GM21390 (cell line): ENCODE results near the gene SPAG7.

Experiments used
- ATAC-seq: cut with Tn5 transposase; IDR thresholded peaks from one replicate; pipeline ENCODE4 v1.9.1; 2021; ENCODE audit not compliant: unreplicated experiment

SPAG7 gene

DNA sequence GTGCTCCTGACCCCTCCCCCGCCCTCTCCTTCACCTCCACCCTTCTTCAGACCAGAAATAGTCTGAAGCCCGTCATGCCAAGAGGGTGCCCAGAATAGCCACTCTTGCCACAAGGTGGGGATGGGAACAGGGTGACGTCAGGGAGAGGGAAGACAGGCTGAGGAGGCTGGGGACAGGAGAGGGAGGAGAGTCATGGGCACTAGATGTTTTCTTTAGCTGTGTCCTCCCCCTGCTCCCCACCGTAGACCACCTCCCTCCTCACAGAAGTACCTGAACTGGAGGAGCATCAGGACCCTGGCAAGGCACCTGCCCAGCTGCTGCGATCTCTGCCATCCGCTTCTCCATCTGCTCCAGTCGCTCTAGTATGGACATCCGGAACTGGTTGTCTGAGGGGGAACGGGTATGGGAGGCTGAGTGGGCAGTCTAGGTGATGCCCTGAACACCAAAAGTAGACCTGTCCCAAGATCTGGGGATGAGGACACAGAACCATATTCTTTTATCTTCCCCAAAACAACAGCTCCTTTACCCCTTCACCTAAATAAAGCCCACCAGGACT, 6.6 kb upstream of the SPAG7 start:
- no peak for ATAC-seq

DNA sequence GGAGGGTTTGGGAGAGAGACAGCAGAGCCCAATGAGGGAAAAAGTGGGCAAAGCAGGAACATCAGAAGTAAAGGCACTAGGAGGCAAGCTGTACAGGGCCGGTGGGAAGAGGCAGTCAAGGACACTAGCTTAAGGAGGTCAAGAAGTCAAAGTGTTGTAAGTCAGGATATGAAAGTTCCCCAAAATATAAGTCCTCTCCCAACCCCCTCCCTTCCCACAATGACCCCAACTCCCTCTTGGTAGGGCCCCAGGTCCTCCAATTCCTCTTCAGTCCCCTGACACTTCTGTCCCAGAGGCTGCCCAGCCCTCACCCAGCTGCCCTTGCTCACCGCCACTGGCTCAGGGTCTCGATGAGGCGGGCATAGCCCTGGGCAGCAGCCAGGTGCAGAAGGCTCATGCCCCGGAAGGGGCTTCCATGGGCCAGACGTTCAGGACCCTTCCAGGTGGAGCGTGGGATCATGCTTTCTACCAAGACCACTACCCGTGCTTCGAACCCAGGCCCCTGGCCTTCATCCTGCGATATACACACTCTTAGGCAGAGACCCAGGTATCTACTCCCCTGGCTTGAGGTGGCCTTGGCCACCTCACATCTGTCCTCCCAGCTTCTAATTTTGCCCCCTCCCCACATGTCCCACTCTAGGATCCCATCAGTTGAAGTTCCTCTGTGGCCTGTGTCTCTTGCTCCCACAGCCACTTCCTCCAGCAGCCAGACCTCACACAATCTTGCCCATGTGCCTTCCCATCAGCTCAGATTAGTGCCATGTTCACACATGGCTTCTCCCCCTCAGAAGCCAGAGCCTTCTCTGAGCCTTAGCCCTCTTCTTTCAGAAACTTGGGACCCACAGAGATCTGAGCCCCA, 5.9 kb upstream of the SPAG7 start:
- ATAC-seq = no peak

DNA sequence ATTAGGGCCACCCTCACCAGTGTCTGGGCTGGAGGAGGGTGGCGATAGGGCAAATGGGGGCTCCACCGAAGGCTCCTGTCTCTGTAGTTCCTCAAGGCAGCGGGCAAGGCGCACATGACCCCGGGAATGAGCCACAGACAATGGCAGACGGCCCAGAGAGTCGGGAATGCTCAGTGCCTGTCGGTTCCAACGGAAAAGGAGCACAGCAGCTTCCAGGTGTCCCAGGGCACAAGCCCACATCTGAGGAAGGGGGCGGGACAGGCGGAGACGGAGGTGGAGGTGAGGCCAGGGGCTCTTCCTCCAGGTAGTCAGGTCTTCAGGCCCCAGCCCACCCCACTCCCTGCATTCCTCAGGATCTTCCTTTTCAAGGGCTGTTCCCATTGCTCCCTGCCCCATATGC, 5.1 kb upstream of the SPAG7 start:
- ATAC-seq = no peak

DNA sequence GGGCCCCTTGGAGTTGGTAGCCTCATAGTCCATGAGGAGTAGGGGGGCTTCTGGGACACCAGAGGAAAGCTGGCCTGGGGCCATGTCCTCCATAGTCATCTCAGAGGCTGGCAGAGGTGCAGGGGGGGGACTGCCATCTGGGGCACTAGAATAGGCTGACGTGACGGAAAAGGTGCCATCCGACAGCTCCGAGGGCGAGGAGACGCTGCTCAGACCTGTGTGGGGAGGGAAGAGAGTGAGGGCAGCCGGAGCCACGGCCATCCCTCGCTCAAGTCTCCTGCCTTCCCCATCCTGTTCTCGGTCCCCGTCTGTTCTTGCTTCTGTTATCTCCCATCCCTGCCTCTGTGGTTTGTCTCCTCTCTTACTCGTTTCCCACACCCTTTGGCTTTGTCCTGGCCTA, 4.7 kb upstream of the SPAG7 start:
- no peak for ATAC-seq

DNA sequence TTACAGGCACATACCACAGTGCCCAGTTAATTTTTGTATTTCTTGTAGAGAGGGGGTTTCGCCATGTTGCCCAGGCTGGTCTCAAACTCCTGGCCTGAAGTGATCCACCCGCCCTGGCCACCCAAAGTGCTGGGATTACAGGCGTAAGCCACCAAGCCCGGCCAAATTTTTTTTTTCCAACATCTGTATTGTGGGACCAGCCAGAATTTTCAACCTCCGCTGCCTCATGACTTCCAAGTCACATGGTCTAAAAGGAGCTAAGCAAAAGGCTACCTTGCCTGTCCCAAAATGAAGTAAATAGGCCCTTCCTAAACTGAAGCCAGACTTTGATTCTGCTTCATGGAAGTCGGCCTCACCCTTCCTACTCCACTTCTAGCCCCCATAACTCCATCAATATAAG, 4.2 kb upstream of the SPAG7 start:
- ATAC-seq = no peak

DNA sequence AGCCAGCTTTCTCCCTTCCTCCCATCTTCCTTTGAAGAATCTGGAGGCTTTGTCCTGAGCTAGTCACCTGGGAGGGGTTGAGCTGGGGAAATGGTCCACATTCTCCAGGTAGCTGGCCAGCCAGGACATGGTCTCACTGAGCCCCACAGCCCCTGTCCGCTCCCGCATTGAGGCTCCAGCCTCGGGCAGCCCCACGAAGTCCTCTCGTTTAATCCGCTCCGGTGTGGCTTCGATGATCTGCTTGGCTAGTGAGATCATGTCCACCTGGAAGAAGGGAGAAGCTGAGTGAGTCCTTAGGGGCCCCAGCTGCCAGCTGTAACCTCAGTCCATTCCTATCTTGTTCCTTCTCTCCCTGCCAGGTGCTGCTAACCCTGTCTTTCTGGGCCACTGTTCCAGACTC, 2.7 kb upstream of the SPAG7 start:
- no peak for ATAC-seq

DNA sequence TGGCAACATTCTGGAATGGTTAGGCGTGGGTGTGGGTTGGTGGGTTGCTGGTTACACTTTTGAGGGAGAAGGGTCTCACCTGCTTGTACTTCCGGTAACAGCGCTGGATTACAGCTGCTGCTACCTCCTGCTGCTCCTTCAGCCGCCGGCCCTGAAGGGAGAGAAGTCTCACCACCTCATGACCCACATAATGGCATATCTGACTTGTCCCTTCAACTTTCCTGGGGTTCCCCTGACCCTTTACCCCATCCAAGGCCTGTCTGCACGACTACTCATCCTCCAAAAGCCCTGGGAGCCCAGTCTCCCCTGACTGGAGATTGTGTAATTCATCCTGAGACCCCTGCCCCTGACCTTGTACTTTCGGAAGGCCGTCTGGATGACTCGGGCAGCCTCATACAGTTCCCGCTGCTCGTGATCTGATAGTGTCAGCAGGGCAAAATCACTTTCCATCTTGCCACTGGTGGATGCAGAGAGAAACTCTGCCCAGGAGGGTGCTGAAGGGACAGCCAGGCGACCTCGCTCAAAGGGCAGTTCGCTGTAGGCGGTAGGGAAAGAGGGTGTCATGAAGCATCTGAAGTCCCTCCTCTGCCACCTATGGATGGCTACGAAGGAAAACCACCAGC, 2.0 kb upstream of the SPAG7 start:
- ATAC-seq = no peak

DNA sequence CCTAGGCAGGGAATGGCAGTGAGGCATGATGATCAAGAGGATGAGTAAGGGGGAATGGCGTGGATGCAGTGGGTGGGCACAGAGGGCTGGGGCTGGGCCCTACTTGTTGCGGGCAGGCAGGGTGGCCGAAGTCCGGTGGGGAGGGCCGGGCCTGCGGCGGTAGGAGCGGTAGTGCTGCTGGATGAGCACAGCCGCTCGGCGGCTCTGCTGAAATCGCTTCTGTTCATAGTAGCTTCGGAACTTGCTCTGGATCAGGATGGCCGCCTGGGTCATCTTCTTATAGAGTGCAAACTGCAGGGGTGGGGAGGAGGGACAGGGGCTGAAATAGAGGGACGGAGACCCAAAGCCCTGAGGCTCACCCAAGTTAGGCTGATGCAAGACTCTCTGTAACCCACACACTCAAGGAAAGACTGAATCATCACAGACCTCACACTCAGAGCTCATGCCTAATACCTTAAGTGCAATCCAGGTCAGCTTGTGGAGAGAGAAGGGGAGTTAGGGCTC, 1.5 kb upstream of the SPAG7 start:
- ATAC-seq = no peak

DNA sequence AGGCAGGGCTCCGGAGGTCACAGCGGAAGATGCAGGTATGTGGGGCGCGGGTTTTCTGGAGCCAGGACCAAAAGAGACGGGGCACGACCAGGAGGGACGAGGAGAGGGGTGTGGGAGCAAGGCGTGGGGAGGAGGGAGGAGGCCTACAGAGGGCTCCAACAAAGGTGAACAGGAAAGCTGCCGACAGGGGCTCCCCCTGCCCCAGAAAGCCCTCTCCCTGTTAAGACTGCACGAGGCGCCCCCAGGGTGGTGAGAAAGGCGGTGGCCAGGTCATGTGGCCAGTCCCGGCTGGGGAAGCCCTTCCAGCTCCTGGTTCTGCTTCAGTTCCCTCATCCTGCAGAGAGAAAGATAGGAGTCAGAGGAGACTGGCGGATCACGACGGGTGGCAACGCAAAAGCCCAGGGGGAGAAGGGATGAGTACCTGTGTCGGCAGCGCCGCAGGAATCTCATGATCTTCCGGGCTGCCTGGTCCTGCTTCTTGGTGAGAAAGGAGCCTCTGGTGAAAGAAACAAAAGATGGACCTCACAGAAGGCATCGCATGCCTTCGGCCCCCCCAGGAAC, 949 bp upstream of the SPAG7 start:
- no peak for ATAC-seq

DNA sequence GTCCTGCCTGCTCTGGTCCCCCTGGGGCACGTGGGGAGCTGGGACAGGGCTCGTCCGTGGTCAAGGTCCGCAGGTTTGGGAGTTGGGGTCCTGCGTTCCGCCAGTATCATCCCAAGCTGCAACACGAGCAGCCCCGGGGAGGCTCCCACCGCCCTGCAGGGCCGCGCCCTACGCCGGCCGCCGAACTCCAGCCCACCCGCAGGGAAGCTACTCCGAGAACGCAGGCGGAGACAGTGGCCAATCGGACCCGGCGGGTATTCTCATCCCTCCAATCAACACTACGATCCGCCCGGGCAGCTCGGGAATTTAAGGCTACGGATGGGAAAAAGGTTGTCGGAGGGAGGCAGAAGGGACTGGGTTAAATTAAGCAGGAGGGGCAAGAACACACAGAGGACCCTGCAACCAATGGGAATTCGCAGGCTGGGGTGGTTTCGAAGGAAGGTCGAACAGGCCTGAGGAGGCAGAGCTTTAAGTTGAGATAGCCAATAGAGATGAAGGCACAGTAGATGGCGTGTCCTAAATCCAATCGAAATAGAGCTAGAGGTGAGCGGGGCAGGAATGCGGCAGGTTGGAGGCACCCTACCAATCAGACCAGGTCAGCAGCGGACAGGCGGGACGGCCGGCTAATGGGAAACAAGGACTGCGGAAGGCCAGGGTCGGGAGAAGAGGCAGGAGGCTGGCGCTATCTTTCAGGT, 626 bp downstream of the SPAG7 start:
- peak; percentile 74 for ATAC-seq

DNA sequence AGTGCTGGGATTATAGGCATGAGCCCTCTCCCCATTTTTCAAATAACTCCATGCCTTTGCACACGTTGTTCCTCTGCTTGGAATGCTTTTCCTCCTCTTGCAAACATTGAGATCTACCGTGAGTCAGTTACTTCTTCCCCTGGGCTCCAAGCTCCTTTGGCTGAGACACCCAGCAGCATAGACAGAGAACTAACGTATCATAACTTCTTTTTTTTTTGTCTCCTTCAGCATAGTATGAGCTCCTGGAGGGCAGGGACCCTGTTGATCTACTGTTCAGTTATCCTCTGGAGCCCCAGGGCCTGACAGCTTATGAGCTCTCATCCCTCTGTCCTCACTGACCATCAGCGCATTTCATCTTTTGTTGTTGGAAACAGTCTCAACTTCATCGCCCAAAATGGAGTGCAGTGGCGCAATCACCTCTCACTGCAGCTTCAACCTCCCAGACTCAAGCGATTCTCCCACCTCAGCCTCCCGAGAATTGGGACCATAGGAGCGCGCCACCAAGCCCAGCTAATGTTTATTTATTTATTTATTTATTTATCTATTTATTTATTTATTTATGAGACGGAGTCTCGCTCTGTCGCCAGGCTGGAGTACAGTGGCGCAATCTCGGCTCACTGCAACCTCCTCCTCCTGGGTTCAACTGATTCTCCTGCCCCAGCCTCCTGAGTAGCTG, 2.2 kb downstream of the SPAG7 start:
- ATAC-seq = no peak

DNA sequence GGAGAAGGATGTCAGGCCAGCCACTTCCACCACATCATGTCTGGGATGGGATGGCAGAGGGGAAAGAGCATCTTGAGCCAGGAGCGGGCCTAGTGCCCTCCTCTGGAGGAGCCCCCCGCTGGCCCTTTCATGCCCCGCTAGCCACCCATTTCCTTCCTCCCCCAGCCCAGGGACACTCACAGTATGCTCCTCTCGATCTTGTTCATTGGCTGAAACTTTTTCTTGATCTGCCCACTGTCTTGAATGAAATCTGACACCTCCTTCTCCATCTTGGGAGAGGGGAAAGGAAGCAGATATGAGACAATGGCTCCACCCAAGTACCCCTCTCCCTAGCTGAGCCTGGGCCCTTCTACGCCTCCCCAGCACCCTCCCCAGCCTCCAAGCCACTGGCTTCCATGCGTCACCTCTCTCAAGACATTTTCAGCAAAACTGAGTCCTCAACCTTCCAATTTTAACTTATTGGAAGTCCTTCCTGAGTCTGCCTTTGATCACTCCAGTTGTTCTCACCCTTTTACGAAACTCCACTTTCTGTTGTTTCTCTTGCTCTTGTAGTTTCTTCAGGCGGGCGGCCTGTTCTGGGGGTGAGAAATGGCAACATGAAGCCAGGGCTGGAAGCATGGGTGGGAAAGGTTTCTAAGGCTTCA, 7.2 kb downstream of the SPAG7 start:
- no peak for ATAC-seq

DNA sequence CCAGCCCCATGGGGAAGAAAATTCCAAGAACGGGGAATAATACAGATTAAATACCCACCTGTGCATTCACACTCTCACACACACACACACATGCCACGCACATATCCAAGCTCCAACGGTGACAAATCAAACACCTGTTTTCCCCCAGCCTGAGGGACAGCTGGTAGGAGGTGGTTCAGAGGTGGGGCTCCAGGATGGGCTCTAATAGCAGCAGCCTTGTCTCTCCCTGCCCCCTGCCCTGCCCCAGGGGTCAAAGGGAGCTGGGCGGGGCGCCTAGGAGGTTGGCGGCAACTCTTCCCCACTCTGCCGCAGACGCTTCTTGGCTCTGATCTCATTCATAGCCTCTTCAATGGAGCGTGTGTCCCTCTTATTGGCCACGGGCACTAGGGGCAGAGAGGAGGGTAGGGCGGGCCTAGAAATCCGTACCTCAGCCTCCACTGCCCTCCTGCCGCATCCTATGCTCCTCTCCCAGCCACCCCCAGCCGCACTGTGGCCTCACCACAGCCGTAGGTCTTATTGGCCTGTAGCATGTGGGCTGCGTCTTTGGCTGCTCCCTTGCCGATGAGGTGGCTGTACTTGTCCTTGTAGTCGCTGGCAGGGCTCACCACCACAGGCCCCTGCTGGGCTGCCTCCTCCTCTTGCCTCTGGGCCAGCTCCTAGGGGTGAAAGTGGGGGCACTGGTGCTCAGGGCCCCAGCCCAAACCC, 8.2 kb downstream of the SPAG7 start:
- ATAC-seq = no peak

DNA sequence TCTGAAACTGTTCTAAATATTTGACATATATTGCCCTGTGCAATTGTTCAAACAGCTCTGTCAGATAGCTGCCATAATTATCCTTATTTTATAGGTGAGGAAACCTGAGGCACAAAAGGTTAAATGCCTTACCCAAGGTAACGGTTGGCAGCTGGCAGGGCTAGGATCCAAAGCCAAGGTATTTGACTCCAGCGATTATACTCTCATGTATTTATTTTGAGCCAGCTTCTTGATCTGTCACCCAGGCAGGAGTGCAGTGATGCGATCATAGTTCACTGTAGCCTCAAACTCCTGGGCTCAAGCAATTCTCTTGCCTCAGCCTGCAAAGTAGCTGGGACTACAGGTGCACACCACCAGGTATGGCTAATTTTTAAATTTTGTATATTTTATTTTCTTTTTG, 9.5 kb downstream of the SPAG7 start:
- ATAC-seq = no peak

DNA sequence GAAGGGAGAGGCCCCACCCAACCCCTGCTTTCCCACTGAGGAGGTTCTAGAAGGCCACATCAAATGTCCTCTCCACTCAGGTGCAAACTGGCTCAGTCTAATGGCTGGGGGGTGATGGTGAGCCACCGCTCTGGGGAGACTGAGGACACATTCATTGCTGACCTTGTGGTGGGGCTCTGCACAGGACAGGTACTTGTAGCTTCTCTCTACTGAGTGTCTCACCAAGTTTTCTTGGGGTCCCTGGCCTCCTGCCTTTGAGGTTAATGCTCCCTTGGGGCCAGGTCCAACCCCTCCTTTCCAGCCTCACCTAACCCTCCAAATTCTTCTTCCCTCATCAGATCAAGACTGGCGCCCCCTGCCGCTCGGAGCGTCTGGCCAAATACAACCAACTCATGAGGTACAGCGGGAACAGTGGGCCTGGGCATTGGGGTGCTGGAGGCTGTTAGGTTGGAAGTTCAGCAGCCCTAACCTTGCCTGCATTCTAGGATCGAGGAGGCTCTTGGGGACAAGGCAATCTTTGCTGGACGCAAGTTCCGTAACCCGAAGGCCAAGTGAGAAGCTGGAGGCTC, 11.0 kb downstream of the SPAG7 start:
- no peak for ATAC-seq

DNA sequence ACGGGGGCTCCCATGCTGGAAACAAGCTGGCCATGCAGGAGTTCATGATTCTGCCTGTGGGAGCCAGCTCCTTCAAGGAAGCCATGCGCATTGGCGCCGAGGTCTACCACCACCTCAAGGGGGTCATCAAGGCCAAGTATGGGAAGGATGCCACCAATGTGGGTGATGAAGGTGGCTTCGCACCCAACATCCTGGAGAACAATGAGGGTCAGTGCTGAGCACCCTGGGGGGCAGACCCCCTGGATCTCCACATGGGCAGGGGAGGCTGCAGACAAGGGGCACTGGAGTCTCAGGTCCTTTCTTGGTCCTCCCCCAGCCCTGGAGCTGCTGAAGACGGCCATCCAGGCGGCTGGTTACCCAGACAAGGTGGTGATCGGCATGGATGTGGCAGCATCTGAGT, 12.5 kb downstream of the SPAG7 start:
- ATAC-seq = no peak

DNA sequence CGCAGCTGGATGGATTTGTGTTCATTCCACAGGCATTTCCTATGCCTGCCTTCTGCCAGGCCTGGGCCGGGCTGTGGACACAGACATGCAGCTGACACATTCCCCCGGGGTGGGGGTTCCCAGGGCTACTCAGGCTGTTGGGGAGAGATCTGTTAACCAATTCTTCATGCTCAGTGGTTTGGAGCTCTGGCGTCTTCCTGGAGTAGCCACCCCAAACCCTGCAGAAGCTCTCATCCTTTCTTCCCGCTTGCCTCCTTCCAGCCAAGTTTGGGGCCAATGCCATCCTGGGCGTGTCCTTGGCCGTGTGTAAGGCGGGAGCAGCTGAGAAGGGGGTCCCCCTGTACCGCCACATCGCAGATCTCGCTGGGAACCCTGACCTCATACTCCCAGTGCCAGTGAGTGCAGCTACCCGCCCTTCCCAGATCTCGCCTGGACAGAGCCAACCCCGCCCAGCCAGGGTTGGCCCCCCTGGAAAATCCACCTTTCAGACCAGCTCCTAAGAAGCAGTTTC, 14.1 kb downstream of the SPAG7 start:
- ATAC-seq = no peak

DNA sequence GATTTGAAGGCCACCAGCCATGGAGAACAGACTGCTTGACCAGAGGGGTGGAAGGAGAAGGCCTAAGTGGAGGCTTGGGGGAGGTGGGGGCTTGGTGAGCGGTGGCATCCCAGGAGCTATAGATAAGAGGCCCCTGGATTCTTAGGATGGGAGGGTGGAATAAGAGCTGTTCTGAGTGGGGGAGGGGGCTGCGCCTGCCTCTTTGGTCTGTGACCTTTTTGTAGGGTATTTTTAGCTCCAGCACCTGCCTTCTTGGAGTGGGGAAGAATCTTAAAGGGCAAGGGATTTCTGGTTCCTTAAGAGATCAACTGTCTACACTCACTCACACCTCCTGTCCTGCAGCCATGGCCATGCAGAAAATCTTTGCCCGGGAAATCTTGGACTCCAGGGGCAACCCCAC, 16.1 kb downstream of the SPAG7 start:
- no peak for ATAC-seq

DNA sequence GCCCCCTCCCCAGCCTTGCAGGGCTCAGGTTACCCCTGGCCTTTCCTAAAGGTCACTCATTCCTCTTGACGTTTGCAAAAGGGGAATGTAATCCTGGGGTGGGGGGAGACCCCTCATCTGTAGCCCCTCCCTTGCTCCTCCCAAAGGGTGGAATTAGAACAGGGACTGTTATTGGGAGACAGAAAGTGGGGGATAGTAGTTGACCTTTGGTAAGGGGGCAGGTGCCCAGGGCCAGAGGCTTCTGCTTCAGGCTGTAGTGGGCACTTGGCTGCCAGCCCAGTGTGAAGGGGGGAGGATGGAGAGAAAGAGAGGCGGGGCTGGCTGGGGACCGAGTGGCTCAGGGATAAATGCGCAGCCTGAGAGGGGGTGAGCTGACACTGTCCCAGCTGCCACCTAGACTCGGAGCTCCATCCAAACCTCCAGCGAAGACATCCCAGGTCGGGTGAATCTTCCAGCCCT, 16.8 kb downstream of the SPAG7 start, which contains the start of gene ENO3:
TSS of gene ENO3 (plus strand) at position 374 of the 459 bp plus-strand sequence. CDS start 711 bp downstream, outside the sequence.
- no peak for ATAC-seq
